Activated gamma-delta T cell (primary cell): ENCODE measurements around the gene ASB8.
"Not testable (repeated sequence)": the region's sequence is repeated elsewhere in the genome, so short reads cannot be mapped to it uniquely, and the experiment has no call there.

ENCODE experiments used
- DNase-seq: peaks from one replicate; lab custom pipeline; 2025; lab: John Stamatoyannopoulos, UW

Gene ASB8

GRCh38 chr12:48183091-48183875 lies 26.0 kb upstream of the ASB8 start, which contains the start of gene CCDC184:
CCDC184 (plus strand) TSS chr12:48183644; CDS start chr12:48184123, 479 bp downstream.
- DNase-seq, result peak; percentile 39

- DNase-seq, result no peak
Observed at GRCh38 chr12:48182631-48183030, 25.3 kb upstream of the ASB8 start.

GRCh38 chr12:48180857-48181495 lies 23.7 kb upstream of the ASB8 start:
- DNase-seq, result no peak

GRCh38 chr12:48180424-48180823 lies 23.1 kb upstream of the ASB8 start:
- no peak for DNase-seq

GRCh38 chr12:48179466-48179865 lies 22.2 kb upstream of the ASB8 start:
- DNase-seq, result no peak

GRCh38 chr12:48177982-48178381 lies 20.7 kb upstream of the ASB8 start:
- DNase-seq, result no peak

- DNase-seq, result no peak
Observed at GRCh38 chr12:48176417-48176751, 19.1 kb upstream of the ASB8 start.

- no peak for DNase-seq
Observed at GRCh38 chr12:48175613-48176416, 18.5 kb upstream of the ASB8 start.

GRCh38 chr12:48169011-48169410 lies 11.7 kb upstream of the ASB8 start:
- no peak for DNase-seq

- no peak for DNase-seq
Observed at GRCh38 chr12:48165089-48165981, 8.0 kb upstream of the ASB8 start.

- no peak for DNase-seq
Observed at GRCh38 chr12:48164451-48164850, 7.1 kb upstream of the ASB8 start.

- DNase-seq, result no peak
Observed at GRCh38 chr12:48163150-48163747, 5.9 kb upstream of the ASB8 start.

- DNase-seq, result no peak
Observed at GRCh38 chr12:48160807-48161206, 3.5 kb upstream of the ASB8 start.

- DNase-seq, result no peak
Observed at GRCh38 chr12:48160046-48160445, 2.7 kb upstream of the ASB8 start.

- no peak for DNase-seq
Observed at GRCh38 chr12:48157889-48158370, 615 bp upstream of the ASB8 start.

GRCh38 chr12:48156652-48157017 lies 680 bp downstream of the ASB8 start:
- no peak for DNase-seq

GRCh38 chr12:48155786-48156185 lies 1.5 kb downstream of the ASB8 start:
- not testable (repeated sequence) for DNase-seq

- DNase-seq, result no peak
Observed at GRCh38 chr12:48151103-48151771, 6.1 kb downstream of the ASB8 start.

GRCh38 chr12:48145981-48146380 lies 11.3 kb downstream of the ASB8 start:
- no peak for DNase-seq

- no peak for DNase-seq
Observed at GRCh38 chr12:48143898-48144297, 13.4 kb downstream of the ASB8 start.
